Adipocyte (in vitro differentiated cells): ENCODE results near the gene LPIN1.

Experiments
- DNase-seq: peaks from one replicate; pipeline ENCODE4 v3.0.0-alpha.2; 2015; ENCODE audit warnings: low read depth
- H3K27me3 ChIP-seq: replicated peaks from 2 replicates; pipeline ENCODE4 v1.7.0; 2013; ENCODE audit warnings: mild to moderate bottlenecking, low read length, moderate library complexity; ENCODE audit not compliant: control insufficient read depth, insufficient read depth
- H3K36me3 ChIP-seq: 2 replicates; pipeline ENCODE4 v1.7.0; 2013; ENCODE audit warnings: low read length, mild to moderate bottlenecking, moderate library complexity; ENCODE audit not compliant: control insufficient read depth, insufficient read depth, severe bottlenecking
- H3K4me1 ChIP-seq: 2 replicates; pipeline ENCODE4 v1.7.0; 2013; ENCODE audit warnings: mild to moderate bottlenecking, low read length, moderate library complexity; ENCODE audit not compliant: control insufficient read depth, insufficient read depth
- H3K4me3 ChIP-seq: 2 replicates; pipeline ENCODE4 v1.7.0; 2013; ENCODE audit warnings: mild to moderate bottlenecking, low read length, moderate library complexity
- H3K9ac ChIP-seq: 2 replicates; pipeline ENCODE4 v1.7.0; 2013; ENCODE audit warnings: mild to moderate bottlenecking, low read length, moderate library complexity
- H3K9me3 ChIP-seq: 2 replicates; pipeline ENCODE4 v1.7.0; 2013; ENCODE audit warnings: mild to moderate bottlenecking, low read length, moderate library complexity; ENCODE audit not compliant: control insufficient read depth

LPIN1 gene

GRCh38 chr2:11746376-11746806, at the start of gene LPIN1:
LPIN1 (plus strand) TSS chr2:11746632; CDS start chr2:11765542, 18,910 bp downstream.
- DNase-seq: peak; percentile 97
- H3K4me1 ChIP-seq: peaks cover 65% of the 10 kb centered on the region
- H3K36me3 ChIP-seq: peaks cover 4% of the 10 kb centered on the region
- H3K27me3 ChIP-seq: no peaks in the 10 kb centered on the region
- H3K9ac ChIP-seq: peak within 1 kb of the TSS; percentile 92
- no peaks in the 10 kb centered on the region for H3K9me3 ChIP-seq
- H3K4me3 ChIP-seq: peak within 1 kb of the TSS; percentile 88

- DNase-seq: no peak
- no peaks in the 10 kb centered on the region for H3K9me3 ChIP-seq
- peaks cover 42% of the 10 kb centered on the region for H3K4me1 ChIP-seq
- H3K9ac ChIP-seq: peak overlapping the region; percentile 33
- H3K36me3 ChIP-seq: no peaks in the 10 kb centered on the region
- no peaks in the 10 kb centered on the region for H3K27me3 ChIP-seq
- no peak overlapping the region for H3K4me3 ChIP-seq
These were observed 49.7 kb upstream of the LPIN1 start for GRCh38 chr2:11696736-11697102.

- Histone ChIP-seq H3K27me3 (no peaks in the 10 kb centered on the region), H3K36me3 (no peaks in the 10 kb centered on the region), H3K4me3 (no peak overlapping the region), H3K9me3 (no peaks in the 10 kb centered on the region), H3K4me1 (peaks cover 37% of the 10 kb centered on the region), H3K9ac (peak overlapping the region; percentile 42)
- DNase-seq: peak; percentile 51
These were observed 49.1 kb upstream of the LPIN1 start for GRCh38 chr2:11697103-11697871.

- H3K4me3 ChIP-seq: no peak overlapping the region
- H3K9me3 ChIP-seq: no peaks in the 10 kb centered on the region
- H3K9ac ChIP-seq: peak overlapping the region; percentile 42
- H3K36me3 ChIP-seq: no peaks in the 10 kb centered on the region
- peaks cover 36% of the 10 kb centered on the region for H3K4me1 ChIP-seq
- DNase-seq: no peak
- no peaks in the 10 kb centered on the region for H3K27me3 ChIP-seq
These were observed 48.2 kb upstream of the LPIN1 start for GRCh38 chr2:11698009-11698922.

- Histone ChIP-seq H3K36me3 (no peaks in the 10 kb centered on the region), H3K27me3 (no peaks in the 10 kb centered on the region), H3K4me3 (no peak overlapping the region), H3K9me3 (no peaks in the 10 kb centered on the region), H3K9ac (no peak overlapping the region), H3K4me1 (peaks cover 43% of the 10 kb centered on the region)
- no peak for DNase-seq
These were observed 46.5 kb upstream of the LPIN1 start for GRCh38 chr2:11699686-11700670.

- no peak overlapping the region for H3K9ac ChIP-seq
- no peaks in the 10 kb centered on the region for H3K27me3 ChIP-seq
- H3K36me3 ChIP-seq: no peaks in the 10 kb centered on the region
- H3K4me1 ChIP-seq: peaks cover 43% of the 10 kb centered on the region
- H3K4me3 ChIP-seq: no peak overlapping the region
- H3K9me3 ChIP-seq: no peaks in the 10 kb centered on the region
- DNase-seq: no peak
These were observed 45.2 kb upstream of the LPIN1 start for GRCh38 chr2:11701206-11701605.

- no peak for DNase-seq
- no peaks in the 10 kb centered on the region for H3K9me3 ChIP-seq
- H3K36me3 ChIP-seq: no peaks in the 10 kb centered on the region
- no peak overlapping the region for H3K4me3 ChIP-seq
- H3K27me3 ChIP-seq: no peaks in the 10 kb centered on the region
- no peak overlapping the region for H3K9ac ChIP-seq
- H3K4me1 ChIP-seq: peaks cover 40% of the 10 kb centered on the region
These were observed 44.6 kb upstream of the LPIN1 start for GRCh38 chr2:11701751-11702301.

GRCh38 chr2:11702946-11703345, 43.5 kb upstream of the LPIN1 start:
- Histone ChIP-seq H3K4me1 (peaks cover 33% of the 10 kb centered on the region), H3K36me3 (no peaks in the 10 kb centered on the region), H3K9me3 (no peaks in the 10 kb centered on the region), H3K27me3 (no peaks in the 10 kb centered on the region), H3K4me3 (no peak overlapping the region), H3K9ac (no peak overlapping the region)
- DNase-seq: no peak

GRCh38 chr2:11703700-11704099, 42.7 kb upstream of the LPIN1 start:
- Histone ChIP-seq H3K9ac (no peak overlapping the region), H3K27me3 (no peaks in the 10 kb centered on the region), H3K4me1 (peaks cover 33% of the 10 kb centered on the region), H3K36me3 (no peaks in the 10 kb centered on the region), H3K4me3 (no peak overlapping the region), H3K9me3 (no peaks in the 10 kb centered on the region)
- peak; percentile 44 for DNase-seq

- no peaks in the 10 kb centered on the region for H3K36me3 ChIP-seq
- no peak for DNase-seq
These were observed 41.4 kb upstream of the LPIN1 start for GRCh38 chr2:11705063-11705462.

More at GRCh38 chr2:11705063-11705462, 41.4 kb upstream of the LPIN1 start:
- Histone ChIP-seq H3K4me1 (peaks cover 38% of the 10 kb centered on the region), H3K4me3 (no peak overlapping the region), H3K9me3 (no peaks in the 10 kb centered on the region), H3K27me3 (no peaks in the 10 kb centered on the region), H3K9ac (no peak overlapping the region)
